HepG2 (cell line): Measurements from ENCODE around the gene TPRG1L. TPM values are rescaled to one million over a fixed set of nuclear protein-coding genes. Genes with fewer than 3 reads are reported as not detected.

ENCODE experiments used
- ATAC-seq: fragments of 200-7000 bp; cut with Tn5 transposase; 3 replicates; pipeline ENCODE4 v1.9.1; 2020; ENCODE audit warnings: mild to moderate bottlenecking, moderate library complexity
- BruUV-seq: library from RNA; stranded (reverse); fragments of 400-500 nt; replicated peaks from 2 replicates; lab custom pipeline; 2021; lab: Mats Ljungman, UMichigan
- CTCF ChIA-PET: fragments of 300-600 bp; formaldehyde crosslinking; extraction: SDS; loops from one replicate; lab custom pipeline; 2021; ENCODE audit warnings: low total read pairs, inconsistent platforms, low intra/inter-chr PET ratio; lab: Yijun Ruan, JAX
- POLR2A ChIA-PET: fragments of 350-600 bp; sonication (Branson Sonifier 250); formaldehyde crosslinking; loops from one replicate; lab custom pipeline; 2020; ENCODE audit warnings: antibody characterized with exemption, inconsistent platforms; lab: Yijun Ruan, JAX
- DNase-seq: peaks from one replicate; pipeline ENCODE4 v3.0.0-alpha.2; 2015; ENCODE audit warnings: low spot score
- FAIRE-seq: peaks from 3 replicates; lab custom pipeline; 2011; peaks lifted over from hg19 to GRCh38; lab: Jason Lieb, UNC
- H2AFZ ChIP-seq: one replicate; pipeline ENCODE4 v1.6.1; 2011; ENCODE audit warnings: low read length, inconsistent platforms
- H3K27ac ChIP-seq: fragments of 300-600 bp; 3 replicates; pipeline ENCODE4 v1.8.0; 2011; ENCODE audit warnings: mixed run types, mild to moderate bottlenecking, mixed read lengths, low read length, inconsistent platforms; ENCODE audit not compliant: insufficient read depth; ENCODE audit errors: extremely low read length
- H3K27me3 ChIP-seq, 2 experiments: fragments of 200-600 bp in 1 of 2; 2 replicates in 1 of 2; 3 replicates in 1 of 2; pipeline versions ENCODE4 v1.6.0 to v1.8.0; 2011; ENCODE audit warnings: low read length in 2 of 2, mild to moderate bottlenecking in 2 of 2, moderate library complexity in 2 of 2, inconsistent platforms in 1 of 2; ENCODE audit not compliant: insufficient read depth in 2 of 2, control insufficient read depth in 1 of 2
- H3K36me3 ChIP-seq, 2 experiments: fragments of 200-600 bp in 1 of 2; replicated peaks in 1 of 2; 2 replicates in 1 of 2; 3 replicates in 1 of 2; pipeline versions ENCODE4 v1.5.1 to v1.8.0; 2011; ENCODE audit warnings: low read length in 2 of 2, inconsistent platforms in 1 of 2; ENCODE audit not compliant: insufficient read depth in 2 of 2, control insufficient read depth in 1 of 2
- H3K4me1 ChIP-seq: 2 replicates; pipeline ENCODE4 v1.5.1; 2012; ENCODE audit warnings: low read length, inconsistent platforms; ENCODE audit not compliant: insufficient read depth
- H3K4me2 ChIP-seq: 2 replicates; pipeline ENCODE4 v1.6.0; 2011; ENCODE audit warnings: low read depth, low read length, inconsistent platforms
- H3K4me3 ChIP-seq, 3 experiments: fragments of 200-600 bp in 1 of 3; sonication (generic), shearing (Covaris generic) in 1 of 3; replicated peaks in 1 of 3; 2 replicates each; pipeline ENCODE4 v1.5.1; 2011 to 2016; ENCODE audit warnings: low read length in 3 of 3, inconsistent platforms in 2 of 3, low read depth in 2 of 3, mild to moderate bottlenecking in 2 of 3, control low read depth in 1 of 3, mixed read lengths in 1 of 3; ENCODE audit not compliant: insufficient read depth in 1 of 3
- H3K79me2 ChIP-seq: one replicate; pipeline ENCODE4 v1.6.1; 2011; ENCODE audit warnings: low read length, inconsistent platforms; ENCODE audit not compliant: insufficient read depth
- H3K9ac ChIP-seq: 2 replicates; pipeline ENCODE4 v1.6.0; 2011; ENCODE audit warnings: mild to moderate bottlenecking, low read depth, low read length, inconsistent platforms; ENCODE audit not compliant: insufficient read depth
- H3K9me3 ChIP-seq: 2 replicates; pipeline ENCODE4 v1.5.1; 2012; ENCODE audit warnings: mild to moderate bottlenecking, low read length
- H4K20me1 ChIP-seq: 2 replicates; pipeline ENCODE4 v1.6.0; 2011; ENCODE audit warnings: inconsistent platforms, mild to moderate bottlenecking, low read length, moderate library complexity; ENCODE audit not compliant: insufficient read depth
- FOXA1 ChIP-seq, 2 experiments: fragments of 450-650 bp in 1 of 2; sonication (generic) in 1 of 2; formaldehyde crosslinking in 1 of 2; IDR thresholded peaks; 2 replicates each; pipeline versions ENCODE4 v1.4.0 to v1.6.1; 2016 to 2020; ENCODE audit warnings: missing genetic modification reagents in 1 of 2
- HNF4A ChIP-seq: sonication (generic); formaldehyde crosslinking; IDR thresholded peaks from 2 replicates; pipeline ENCODE4 v1.4.0; 2020; ENCODE audit warnings: missing genetic modification reagents
- TFAP4 ChIP-seq: sonication (generic); IDR thresholded peaks from 2 replicates; pipeline ENCODE4 v1.6.1; 2016; ENCODE audit warnings: low read depth, borderline replicate concordance
- ZNF18 ChIP-seq: sonication (generic); formaldehyde crosslinking; IDR thresholded peaks from 2 replicates; pipeline ENCODE4 v1.8.0; 2022; ENCODE audit warnings: mild to moderate bottlenecking, missing genetic modification reagents; ENCODE audit not compliant: insufficient replicate concordance
- ZNF362 ChIP-seq: sonication (generic); formaldehyde crosslinking; IDR thresholded peaks from 2 replicates; pipeline ENCODE4 v1.4.0; 2020; ENCODE audit warnings: missing genetic modification reagents, mild to moderate bottlenecking, borderline replicate concordance
- ZNF768 ChIP-seq: sonication (generic); formaldehyde crosslinking; IDR thresholded peaks from 2 replicates; pipeline ENCODE4 v1.4.0; 2020; ENCODE audit warnings: missing genetic modification reagents
- WGBS: methylation state at CpG from one replicate; pipeline ENCODE4 v1.1.6; 2017; ENCODE audit warnings: low lambda C conversion rate; 5-methylcytosine and 5-hydroxymethylcytosine counted together
- in situ Hi-C: cut with HindIII; loops from 2 replicates; pipeline ENCODE4 v1.10.0; 2017; ENCODE audit warnings: low pct_unique_long_range_greater_than_20kb; ENCODE audit not compliant: extremely low pct_ligation_motif_present
- intact Hi-C: fragments of 100-400 bp; cut with micrococcal nuclease; formaldehyde crosslinking; loops from one replicate; pipeline ENCODE4 v1.10.0; 2022; ENCODE audit not compliant: unreplicated experiment
- polyA plus RNA-seq, 8 experiments: library from polyadenylated mRNA; depleted of rRNA in 3 of 8; stranded (reverse) in 7 of 8; unstranded in 1 of 8; fragments of >200 nt; fragmentation: Illumina TruSeq in 4 of 8; extraction: Trizol in 4 of 8; gene quantifications; 2 replicates each; pipeline versions ENCODE4 v1.2.1 to v1.2.3, GENCODE V29; 2011 to 2016; ENCODE audit warnings: low read depth in 4 of 8, missing spikeins in 1 of 8, mixed read lengths in 1 of 8; ENCODE audit not compliant: insufficient read depth in 1 of 8
- total RNA-seq, 5 experiments: library from RNA; depleted of rRNA; stranded (reverse); fragments of >200 nt; fragmentation: Illumina TruSeq; extraction: Trizol; gene quantifications; 2 replicates each; pipeline ENCODE4 v1.2.3, GENCODE V29; 2016; ENCODE audit warnings: low read depth in 1 of 5
- TF ChIP-seq, protein P1 (sequence below): sonication (generic); formaldehyde crosslinking; IDR thresholded peaks from 2 replicates; pipeline ENCODE4 v1.8.0; 2022; ENCODE audit warnings: missing genetic modification reagents, mild to moderate bottlenecking, borderline replicate concordance
- TF ChIP-seq, protein P2 (sequence below): sonication (generic); formaldehyde crosslinking; conservative IDR thresholded peaks from 2 replicates; pipeline ENCODE4 v1.8.0; 2022; ENCODE audit warnings: missing genetic modification reagents

The TPRG1L gene
- total and polyA plus RNA-seq, 2 of the 13 experiments (the other 11 are each of a cell fraction or from before 2014, with no cell fraction given): 21.3 to 37.4 TPM

- TF ChIP-seq ZNF18 (no peak), FOXA1 (IDR thresholded peaks at IDR 0.05) (no peak), FOXA1 (CRISPR knock-in tag; IDR thresholded peaks at IDR 0.05) (no peak)
- TF ChIP-seq, protein P1, sequence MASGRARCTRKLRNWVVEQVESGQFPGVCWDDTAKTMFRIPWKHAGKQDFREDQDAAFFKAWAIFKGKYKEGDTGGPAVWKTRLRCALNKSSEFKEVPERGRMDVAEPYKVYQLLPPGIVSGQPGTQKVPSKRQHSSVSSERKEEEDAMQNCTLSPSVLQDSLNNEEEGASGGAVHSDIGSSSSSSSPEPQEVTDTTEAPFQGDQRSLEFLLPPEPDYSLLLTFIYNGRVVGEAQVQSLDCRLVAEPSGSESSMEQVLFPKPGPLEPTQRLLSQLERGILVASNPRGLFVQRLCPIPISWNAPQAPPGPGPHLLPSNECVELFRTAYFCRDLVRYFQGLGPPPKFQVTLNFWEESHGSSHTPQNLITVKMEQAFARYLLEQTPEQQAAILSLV (CRISPR knock-in tag): no peak
These were observed 19.6 kb upstream of the TPRG1L start (continued) for GRCh38 chr1:3604997-3605823.

DNA sequence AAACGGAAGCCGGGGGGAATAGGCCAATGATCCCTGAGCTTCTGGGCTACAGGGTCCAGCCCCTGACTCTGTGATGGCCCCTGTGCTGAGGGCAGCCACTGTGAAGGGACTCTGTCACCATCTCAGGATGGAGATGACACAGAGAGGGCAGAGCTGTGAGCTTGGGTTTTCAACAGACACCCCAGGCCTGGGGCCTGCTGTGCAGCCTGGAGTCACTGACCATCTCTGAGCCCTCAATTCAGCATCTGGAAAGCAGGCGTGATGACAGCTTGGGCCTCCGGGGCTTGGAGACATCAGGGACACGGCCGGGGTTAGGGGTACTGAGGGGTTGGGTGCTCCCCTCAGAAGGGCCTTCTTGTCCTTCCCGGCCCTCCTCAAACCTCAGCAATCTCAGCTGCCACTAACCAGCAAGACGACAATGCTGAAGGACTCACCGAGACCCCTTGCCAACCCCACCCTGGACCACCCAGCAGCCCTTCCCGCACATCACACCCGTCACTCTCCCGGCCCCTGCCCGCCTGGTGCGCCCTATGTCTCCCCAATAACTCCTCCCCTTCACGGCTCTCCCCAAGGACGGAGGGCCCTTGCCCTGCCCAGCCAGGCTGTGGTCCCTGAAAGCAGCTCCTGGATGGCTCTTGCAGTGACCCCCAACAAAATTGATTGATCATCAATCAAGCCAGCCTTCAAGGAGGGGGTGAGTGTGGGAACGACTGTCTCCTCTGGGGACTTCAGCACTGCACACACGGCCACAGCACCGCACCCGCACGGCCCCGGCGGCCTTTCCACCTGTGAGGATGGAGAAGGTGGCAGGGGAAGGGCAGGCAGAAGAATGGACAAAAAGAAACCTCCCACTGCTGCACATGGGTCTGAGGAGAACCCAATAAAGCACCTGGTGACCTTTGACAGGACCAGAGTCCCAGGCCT lies 17.8 kb upstream of the TPRG1L start:
- 0 out of 2 replicates have a peak, but pooled peaks cover 6% of the 10 kb centered on the region for H4K20me1 ChIP-seq

More for the DNA sequence above, 17.8 kb upstream of the TPRG1L start:
- FAIRE-seq: no peak
- ChIA-PET CTCF (no interaction called here), POLR2A (no interaction called here)
- Histone ChIP-seq H3K4me2 (no peak overlapping the region), H3K4me3 (no peak overlapping the region), H3K79me2 (no peaks in the 10 kb centered on the region), H3K9me3 (no peaks in the 10 kb centered on the region), H2AFZ (no peak overlapping the region), H3K4me1 (peaks cover 24% of the 10 kb centered on the region), H3K9ac (no peak overlapping the region), H3K36me3 (no peaks in the 10 kb centered on the region), H3K27ac (no peak overlapping the region), H3K27me3 (peaks cover 13 to 93% of the 10 kb centered on the region in 2 experiments)
- 30% methylated on average over 9 of the region's 23 CpGs for WGBS
- intact Hi-C loops (no loop called here), in situ Hi-C loops (no loop called here)
- no peak for DNase-seq
- TF ChIP-seq ZNF362 (CRISPR knock-in tag) (0 out of 2 replicates have a peak, but pooled peaks have one; percentile 29), HNF4A (0 out of 2 replicates have a peak, but pooled peaks have one; percentile 20), ZNF768 (CRISPR knock-in tag) (peak; percentile 78; the same call in 1 of the 2 replicates), TFAP4 (no peak)
- TF ChIP-seq, protein P2, sequence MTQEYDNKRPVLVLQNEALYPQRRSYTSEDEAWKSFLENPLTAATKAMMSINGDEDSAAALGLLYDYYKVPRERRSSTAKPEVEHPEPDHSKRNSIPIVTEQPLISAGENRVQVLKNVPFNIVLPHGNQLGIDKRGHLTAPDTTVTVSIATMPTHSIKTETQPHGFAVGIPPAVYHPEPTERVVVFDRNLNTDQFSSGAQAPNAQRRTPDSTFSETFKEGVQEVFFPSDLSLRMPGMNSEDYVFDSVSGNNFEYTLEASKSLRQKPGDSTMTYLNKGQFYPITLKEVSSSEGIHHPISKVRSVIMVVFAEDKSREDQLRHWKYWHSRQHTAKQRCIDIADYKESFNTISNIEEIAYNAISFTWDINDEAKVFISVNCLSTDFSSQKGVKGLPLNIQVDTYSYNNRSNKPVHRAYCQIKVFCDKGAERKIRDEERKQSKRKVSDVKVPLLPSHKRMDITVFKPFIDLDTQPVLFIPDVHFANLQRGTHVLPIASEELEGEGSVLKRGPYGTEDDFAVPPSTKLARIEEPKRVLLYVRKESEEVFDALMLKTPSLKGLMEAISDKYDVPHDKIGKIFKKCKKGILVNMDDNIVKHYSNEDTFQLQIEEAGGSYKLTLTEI (CRISPR knock-in tag): no peak
- BruUV-seq: no TSS peak
- ATAC-seq: no peak
